ENCODE measurements around the gene PHF21B.

DNA sequence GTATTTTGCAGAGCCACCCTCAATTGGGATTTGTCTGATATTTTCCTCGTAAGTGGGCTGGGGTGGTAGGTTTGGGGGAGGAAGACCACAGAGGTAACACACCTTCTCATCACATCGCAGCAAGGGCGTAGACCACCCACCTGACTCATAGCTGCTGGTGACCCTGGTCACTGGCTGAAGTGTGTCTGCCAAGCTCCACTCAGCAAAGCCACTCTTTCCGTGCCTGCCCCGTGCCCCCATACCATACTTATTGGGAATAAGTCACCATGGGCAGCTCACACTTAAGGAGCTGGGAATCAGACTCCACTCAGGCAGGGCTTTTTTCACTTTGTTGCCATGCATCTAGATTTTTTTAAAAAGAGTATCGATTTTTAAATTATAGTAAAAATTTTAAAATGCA lies 111.6 kb downstream of the PHF21B start:
- TF ChIP-seq, protein P1, sequence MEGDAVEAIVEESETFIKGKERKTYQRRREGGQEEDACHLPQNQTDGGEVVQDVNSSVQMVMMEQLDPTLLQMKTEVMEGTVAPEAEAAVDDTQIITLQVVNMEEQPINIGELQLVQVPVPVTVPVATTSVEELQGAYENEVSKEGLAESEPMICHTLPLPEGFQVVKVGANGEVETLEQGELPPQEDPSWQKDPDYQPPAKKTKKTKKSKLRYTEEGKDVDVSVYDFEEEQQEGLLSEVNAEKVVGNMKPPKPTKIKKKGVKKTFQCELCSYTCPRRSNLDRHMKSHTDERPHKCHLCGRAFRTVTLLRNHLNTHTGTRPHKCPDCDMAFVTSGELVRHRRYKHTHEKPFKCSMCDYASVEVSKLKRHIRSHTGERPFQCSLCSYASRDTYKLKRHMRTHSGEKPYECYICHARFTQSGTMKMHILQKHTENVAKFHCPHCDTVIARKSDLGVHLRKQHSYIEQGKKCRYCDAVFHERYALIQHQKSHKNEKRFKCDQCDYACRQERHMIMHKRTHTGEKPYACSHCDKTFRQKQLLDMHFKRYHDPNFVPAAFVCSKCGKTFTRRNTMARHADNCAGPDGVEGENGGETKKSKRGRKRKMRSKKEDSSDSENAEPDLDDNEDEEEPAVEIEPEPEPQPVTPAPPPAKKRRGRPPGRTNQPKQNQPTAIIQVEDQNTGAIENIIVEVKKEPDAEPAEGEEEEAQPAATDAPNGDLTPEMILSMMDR (IDR thresholded peaks at IDR 0.05; ENCODE audit: low read length) = no peak
- TF ChIP-seq EZH2 (IDR thresholded peaks at IDR 0.05; ENCODE audit: borderline replicate concordance, low read length) = no peak
